ELF-1 (cell line): ENCODE data around the gene FRMD8.
"Not testable (repeated sequence)": the region's sequence is repeated elsewhere in the genome, so short reads cannot be mapped to it uniquely, and the experiment has no call there.

ENCODE experiments used
- DNase-seq: peaks from one replicate; pipeline ENCODE4 v3.0.0-alpha.2; 2016; ENCODE audit warnings: low read depth, low spot score

FRMD8 gene

DNA sequence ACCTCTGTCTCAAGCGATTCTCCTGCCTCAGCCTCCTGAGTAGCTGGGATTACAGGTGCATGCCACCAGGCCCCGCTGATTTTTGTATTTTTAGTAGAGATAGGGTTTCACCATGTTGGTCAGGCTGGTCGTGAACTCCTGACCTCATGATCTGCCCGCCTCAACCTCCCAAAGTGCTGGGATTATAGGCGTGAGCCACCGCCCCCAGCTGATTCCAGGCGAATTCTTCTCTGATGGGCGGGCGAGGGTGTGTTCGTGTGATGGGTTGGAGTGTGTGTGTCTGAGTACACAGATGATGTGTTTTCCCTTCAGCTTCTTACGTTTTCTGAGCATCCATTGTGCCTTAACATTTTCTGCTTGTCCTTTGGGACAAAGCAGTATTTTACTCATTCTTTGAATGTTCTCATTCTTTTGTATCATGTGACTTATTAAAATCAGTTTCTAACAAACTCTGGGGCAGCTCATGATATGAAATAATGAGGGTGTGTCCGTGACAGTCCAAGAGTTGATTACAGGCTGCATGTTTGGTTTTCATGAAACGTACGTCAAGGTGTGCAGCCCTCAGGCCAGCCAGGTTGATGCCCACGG, 26.7 kb downstream of the FRMD8 start:
- not testable (repeated sequence) for DNase-seq

DNA sequence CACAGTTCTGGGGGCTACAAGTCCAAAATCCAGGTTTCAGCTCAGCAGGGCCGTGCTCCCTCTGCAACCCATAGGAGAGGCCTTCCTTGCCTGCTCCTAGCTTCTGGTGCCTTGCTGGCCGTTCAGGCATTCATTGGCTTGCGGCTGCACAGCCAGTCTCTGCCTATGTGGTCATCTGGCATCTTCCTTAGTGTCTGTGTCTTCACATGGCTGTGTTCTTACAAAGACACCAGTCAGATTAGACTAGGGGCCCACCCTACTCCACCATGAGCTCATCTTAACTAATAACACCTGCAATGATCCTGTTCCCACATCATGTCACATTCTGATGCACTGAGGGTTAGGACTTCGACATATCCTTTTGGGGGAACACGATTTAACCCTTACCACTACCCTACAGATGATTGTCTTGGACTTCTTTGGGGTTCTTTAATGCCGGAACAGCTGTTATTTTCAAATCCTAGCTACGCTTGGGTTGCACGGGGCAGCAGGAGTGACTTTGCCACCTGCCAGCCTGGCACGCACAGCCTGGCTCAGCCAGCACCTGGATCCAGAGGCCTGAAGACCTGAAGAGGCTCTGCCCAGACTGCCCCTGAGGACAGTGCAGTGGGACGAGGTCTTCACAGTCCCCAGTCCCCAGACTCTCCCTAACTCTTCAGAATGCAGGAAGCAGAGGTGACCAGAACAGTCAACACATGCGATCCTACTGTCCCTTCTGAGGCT, 28.5 kb downstream of the FRMD8 start:
- DNase-seq = no peak

DNA sequence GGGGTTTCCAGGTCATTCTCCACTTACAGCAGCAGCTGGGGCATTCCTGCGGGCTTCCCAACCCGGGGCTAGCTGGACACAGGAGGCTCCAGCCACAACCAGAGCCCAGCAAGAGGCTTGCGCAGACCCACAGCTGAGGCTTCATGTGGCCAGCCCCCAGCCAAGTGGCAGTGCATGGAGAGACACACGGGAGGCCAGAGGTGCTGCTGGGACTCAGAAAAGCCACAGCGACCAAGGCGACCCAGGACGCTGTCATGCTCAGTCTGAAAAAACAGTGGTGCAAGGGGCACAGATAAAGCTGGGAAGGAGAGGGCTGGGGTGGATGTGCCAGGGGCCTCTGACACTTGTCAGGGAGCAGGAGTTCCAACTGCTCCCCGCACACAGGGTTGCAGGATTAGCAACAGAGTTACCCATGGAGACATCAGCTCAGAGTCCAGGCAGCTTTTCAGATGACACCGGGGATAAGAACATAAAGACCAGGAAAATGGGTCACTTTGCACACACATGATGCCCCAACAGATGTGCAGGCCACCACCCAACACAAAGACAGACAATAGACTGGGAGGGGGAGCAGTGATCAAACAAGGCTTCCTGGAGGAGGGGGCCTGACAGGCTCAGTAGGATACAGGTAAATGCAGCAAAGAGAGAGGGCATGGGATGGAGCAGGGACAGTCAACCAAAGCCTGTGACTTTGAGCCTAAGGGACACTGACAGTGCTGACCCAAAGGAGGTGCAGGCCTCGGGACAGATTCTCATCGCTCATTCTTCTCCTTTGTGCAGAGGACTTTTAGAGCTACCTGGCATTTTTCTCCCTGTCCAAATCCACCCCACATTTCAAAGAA, 29.3 kb downstream of the FRMD8 start:
- no peak for DNase-seq

DNA sequence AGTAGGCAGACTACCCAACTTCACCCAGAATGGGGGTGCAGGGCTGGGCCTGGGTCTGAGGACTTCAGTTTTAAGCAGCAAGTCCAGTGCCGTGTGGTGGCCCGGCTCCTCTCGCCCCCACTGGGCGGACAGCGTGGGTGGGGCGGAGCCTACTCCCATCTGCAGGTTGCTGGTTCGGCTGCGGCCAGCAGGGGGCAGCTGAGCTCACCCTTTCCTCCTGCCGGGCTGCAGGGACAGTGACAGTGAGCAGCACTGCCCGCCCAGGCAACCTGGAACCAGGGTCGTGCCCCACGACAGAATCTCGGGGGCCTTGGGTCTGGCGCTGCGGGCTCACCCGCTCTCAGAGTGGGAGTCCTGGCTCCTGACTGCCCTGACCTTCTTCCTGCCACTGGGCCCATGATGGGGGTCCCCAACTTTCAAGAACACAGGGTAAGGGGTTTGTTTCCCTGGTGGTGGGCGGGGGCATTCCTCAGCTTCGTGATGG, 29.9 kb downstream of the FRMD8 start:
- DNase-seq = peak; percentile 95

DNA sequence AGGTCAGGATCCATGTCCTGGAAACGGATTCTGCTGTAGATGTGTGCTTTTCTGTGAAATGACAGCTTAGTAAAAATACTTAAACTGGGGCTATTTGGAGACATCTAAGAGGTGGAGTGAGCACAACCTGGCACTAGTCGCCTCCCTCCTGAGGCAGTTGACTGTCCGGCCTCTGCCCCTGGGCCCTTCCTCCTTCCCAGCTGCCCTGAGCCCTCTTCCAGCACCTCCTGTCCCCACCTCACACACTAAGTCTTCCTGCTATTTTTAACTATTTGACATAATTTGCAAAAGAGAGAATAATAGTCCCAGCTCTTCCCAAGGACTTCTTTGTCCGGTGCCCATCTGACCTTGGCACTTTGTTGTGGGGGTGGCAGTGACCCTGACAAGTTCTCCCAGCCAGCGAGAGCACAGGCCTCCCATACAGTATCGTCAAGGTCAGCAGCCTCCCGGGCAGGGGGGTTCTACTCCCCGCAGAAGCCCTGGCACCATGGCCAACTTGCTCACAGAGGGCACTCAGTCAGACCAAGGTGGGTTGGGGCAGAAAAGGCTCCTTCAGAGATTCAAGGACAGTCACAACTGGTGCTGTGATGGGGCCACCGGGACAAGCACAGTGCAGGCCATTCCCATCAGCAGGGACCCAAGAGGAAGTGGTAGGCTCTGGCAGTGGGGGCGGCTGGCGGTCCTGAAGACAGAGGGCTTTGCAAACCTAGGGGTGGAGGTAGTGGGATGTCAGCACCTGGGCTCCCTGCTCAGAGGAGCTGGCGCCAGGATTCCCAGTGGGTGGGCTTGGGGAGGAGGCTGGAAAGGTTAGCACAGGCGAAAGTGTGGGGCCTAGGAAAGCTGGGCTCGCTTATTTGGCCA, 30.6 kb downstream of the FRMD8 start:
- peak; percentile 34 for DNase-seq

DNA sequence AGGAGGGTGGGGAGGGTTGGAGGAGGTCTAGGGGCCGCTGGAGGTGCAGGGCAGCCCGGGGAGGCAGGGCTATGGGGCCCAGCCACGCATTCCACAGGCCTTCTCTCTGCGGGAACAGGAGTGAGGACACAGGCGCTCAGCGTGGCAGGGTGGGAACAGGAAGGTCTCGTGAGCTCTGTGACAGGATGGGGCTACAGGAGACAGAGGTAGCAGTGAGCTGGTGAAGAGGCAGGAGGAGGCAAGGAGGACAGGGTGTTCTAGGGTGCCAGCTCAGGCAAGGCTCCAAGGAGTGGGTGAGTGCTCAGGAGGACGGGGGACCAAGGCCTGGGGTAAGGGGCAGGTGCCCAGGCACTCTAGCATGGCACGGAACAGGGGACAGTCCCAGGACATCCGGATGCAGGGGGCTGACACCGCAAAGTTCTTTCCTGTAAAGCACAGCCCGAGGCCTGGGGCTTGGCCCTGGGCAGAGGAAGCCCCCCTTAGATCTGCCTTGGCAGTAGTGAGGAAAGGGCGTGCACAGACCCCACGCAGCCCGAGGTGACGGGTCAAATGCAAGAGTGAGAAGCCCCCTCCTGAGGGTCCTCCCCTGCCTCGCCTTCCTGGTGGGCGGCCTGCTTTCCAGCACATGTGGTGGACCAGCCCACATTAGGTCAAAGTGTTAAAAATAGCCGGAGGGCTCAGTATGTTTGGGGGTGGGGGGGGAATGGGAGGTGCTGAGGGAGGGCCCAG, 31.4 kb downstream of the FRMD8 start:
- DNase-seq = no peak

DNA sequence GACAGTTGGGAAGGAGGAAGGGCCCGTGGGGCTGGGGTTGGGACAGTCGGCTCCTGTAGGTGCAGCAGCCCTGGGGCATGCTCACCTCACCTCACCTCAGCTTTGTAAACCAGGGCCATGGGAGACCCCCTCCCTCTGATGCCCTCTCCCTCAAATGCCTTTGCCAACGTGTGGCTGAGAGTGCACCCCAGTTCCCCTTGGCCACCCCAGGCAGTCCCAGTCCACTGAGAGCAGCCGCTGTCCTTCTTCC, 31.9 kb downstream of the FRMD8 start:
- no peak for DNase-seq

DNA sequence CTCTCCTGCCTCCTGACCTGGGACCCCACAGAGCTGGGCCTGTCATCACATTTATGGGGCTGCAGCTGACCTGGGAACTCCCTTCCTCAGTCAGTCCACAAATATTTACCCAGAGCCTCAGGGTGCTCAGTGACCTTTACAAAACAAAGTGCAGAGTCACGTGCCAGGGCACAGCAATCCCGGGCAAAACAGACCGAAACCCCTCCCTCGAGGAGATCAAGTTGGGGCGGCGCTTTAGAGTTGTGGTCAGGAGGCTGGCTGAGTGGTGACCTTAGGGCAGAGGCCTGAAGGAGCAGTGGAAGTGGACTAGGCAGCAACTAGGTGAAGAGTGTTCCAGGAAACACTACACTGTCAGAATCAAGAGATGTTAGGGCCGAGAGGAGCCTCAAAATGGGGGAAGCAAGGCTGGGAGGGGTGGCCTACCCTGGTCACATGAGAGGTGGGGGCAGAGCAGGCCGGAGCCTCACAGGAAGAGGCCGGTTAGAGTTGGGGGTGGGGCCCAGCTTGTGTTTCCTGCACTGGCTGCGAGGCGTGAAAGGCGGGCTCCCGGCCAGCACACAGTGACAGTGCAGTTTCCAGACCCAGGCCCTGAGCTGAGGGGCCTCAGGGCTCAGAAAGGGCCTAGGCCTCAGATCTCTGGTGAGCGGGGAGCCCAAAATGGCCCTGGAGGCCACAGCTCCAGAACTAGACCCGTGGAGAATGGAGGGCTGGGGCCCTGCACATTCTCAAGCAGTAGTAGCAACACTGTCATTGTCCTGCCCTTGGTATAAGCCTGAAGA, 32.4 kb downstream of the FRMD8 start:
- DNase-seq = peak; percentile 99

DNA sequence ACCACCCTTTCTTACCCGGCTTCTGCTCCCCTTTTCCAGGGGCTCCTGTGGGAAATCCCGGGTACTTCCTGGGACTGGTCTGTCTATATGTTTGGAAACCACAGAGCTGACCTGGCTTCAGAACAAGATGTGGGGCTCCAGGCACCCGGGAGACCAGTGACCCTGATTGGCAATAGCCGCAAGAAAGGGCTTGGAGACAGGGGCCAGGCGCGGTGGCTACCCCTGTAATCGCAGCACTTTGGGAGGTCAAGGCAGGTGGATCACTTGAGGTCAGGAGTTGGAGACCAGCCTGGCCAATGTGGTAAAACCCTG, 33.0 kb downstream of the FRMD8 start:
- DNase-seq = no peak

DNA sequence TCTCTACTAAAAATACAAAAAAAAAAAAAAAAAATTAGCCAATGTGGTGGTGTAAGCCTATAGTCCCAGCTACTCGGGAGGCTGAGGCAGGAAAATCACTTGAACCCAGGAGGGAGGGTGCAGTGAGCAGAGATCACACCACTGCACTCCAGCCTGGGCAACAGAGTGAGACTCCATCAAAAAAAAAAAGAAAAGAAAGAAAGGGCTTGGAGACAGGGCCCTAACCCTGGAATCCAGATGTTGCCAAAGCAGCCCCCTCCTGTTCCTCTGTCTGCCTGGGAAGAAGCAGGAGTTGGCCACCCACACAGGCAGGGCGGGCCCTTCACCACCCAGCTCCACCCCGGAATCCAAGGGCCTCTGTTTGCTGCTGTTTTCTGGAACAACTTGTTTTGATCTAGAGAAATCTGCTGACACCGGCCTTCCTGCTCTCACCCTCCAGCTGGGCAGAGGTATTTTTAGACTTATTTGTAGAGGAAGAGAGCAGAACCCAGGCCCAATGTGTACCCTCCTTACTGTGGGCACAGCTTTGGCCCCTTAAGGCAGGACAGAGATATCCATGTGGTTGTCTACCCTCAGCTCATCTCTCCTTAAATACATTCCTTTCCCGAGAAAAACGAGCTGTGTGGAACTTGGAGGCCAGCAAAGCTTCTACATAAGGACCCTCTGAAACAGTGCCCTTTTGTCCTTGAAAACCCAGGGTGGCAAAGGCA, 33.5 kb downstream of the FRMD8 start:
- DNase-seq = peak; percentile 95

DNA sequence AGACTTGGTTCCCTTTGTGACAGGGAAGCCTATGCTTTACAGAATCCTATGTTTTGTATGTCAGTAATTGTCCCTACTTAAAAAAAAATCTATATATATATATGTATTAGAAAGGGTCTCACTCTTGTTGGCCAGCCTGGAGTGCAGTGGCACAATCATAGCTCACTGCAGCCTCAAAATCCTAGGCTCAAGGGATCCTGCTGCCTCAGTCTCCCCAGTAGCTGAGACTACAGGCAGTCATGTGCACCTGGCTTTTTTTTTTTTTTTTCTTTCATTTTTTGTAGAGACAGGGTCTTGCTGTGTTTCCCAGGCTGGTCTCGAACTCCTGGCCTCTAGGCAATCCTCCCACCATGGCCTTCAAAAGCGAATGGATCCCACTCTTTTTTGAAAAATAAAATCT, 34.1 kb downstream of the FRMD8 start:
- no peak for DNase-seq

DNA sequence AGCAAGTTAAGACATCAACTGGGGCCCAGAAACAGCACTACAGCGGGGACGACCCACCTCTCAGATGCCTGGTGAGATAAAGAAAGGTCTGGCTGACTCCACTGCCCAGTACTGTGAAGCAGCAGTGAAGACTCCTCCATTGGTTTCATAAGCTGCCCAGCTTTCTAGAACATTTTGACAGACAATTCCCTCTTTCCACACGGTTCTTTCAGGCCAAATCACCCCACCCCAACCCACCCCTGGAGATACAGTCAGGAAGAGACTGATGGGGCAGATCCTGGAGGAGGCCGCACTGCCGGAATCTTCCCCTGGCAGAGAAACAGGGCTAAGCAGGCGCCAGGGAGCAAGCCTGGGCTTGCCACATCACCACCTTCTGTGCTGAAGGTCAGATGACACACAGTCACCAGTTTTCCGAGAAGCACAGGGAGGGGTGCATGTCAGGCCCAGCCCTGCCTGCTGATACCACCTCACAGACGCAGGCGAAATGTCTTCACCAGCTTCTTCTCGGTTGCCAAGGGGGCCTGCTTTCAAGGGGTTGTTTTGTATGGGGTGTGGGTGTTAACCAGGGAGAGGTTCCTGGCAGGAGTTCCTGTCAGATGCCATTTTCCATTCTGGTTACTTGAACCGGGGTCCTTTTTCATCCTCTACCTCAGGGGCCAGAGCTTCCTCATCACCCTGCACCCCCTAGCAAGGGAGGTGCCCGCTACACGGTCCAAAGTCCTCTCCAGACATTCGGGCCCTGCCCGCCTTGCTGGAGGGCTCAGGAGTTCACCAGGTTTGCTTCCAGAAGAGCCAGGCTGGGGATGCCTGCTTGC, 34.7 kb downstream of the FRMD8 start:
- peak; percentile 83 for DNase-seq

DNA sequence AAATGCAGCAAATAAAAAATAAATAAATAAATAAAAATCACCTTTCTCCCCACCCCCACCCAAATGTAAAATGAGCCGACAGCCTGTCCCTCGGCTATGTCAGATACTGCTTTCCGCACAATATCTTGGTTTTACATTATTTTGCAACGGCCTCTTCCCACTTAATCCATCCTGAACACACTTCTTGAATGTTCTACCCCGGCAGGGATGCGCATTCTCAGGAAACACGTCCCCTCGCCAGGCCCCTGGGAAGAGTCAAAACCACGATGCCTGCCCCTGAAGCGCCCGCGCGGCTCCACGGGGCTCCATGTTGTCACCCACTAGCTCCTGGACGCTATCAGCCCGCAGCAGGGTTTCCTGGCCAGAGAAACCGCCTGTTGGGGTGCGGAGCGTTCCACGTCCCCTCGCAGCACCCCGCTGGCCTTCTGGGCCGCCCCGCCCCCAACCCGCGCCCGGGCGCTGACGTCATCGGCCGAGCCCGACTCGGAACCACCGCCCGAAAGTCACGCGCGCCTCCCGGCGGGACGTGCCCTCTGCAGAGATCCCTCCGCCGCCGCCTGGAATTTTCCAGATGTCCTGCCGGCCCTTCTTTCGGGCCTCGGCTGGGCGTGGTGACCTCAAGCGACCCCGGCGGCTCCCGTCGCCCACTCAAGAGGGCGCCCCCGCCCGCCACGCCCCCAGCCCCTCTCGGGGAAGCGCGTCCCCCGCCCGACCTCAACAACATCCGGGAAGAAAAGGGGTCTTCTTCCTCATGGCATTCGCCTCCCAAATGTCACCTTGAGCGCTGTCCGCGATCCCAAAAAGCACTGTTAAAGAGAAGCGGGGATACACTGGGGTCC, 35.6 kb downstream of the FRMD8 start:
- DNase-seq = peak; percentile 96

DNA sequence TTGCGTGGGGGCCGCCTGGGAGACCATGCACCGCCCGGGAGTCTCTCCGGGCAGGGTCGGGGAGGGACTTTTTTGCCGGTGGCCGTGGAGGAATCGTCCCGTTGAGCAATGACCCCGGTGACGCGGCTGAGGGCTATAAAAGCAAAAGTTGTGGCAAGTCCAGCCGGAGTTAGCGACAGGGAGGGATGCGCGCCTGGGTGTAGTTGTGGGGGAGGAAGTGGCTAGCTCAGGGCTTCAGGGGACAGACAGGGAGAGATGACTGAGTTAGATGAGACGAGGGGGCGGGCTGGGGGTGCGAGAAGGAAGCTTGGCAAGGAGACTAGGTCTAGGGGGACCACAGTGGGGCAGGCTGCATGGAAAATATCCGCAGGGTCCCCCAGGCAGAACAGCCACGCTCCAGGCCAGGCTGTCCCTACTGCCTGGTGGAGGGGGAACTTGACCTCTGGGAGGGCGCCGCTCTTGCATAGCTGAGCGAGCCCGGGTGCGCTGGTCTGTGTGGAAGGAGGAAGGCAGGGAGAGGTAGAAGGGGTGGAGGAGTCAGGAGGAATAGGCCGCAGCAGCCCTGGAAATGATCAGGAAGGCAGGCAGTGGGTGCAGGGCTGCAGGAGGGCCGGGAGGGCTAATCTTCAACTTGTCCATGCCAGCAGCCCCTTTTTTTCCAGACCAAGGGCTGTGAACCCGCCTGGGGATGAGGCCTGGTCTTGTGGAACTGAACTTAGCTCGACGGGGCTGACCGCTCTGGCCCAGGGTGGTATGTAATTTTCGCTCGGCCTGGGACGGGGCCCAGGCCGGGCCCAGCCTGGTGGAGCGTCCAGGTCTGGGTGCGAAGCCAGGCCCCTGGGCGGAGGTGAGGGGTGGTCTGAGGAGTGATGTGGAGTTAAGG, 36.4 kb downstream of the FRMD8 start, which contains the start of gene NEAT1:
Gene NEAT1 (plus strand): TSS at position 166 of the 883 bp plus-strand sequence.
- peak; percentile 95 for DNase-seq

DNA sequence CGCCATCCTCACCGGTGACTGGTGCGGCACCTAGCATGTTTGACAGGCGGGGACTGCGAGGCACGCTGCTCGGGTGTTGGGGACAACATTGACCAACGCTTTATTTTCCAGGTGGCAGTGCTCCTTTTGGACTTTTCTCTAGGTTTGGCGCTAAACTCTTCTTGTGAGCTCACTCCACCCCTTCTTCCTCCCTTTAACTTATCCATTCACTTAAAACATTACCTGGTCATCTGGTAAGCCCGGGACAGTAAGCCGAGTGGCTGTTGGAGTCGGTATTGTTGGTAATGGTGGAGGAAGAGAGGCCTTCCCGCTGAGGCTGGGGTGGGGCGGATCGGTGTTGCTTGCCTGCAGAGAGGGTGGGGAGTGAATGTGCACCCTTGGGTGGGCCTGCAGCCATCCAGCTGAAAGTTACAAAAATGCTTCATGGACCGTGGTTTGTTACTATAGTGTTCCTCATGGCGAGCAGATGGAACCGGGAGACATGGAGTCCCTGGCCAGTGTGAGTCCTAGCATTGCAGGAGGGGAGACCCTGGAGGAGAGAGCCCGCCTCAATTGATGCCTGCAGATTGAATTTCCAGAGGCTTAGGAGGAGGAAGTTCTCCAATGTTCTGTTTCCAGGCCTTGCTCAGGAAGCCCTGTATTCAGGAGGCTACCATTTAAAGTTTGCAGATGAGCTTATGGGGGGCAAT, 37.2 kb downstream of the FRMD8 start:
- peak; percentile 29 for DNase-seq
